ENCODE measurements around the gene PRKCH. TPM values are rescaled to one million over a fixed set of nuclear protein-coding genes. Genes with fewer than 3 reads are reported as not detected.

PRKCH gene
- total and polyA plus RNA-seq, 9 of the 15 experiments (the other 6 are each of a cell fraction or from before 2014, with no cell fraction given) = 0.61 to 4.4 (median 4.0) TPM

GRCh38 chr14:61477712-61478462, 156.5 kb downstream of the PRKCH start:
- Histone ChIP-seq H4K20me1 (replicated peaks; ENCODE audit: control insufficient read depth, insufficient read depth, low read length) (no peaks in the 10 kb centered on the region), H3K79me2 (ENCODE audit: control insufficient read depth, insufficient read depth, low read length) (no peaks in the 10 kb centered on the region), H2AFZ (ENCODE audit: low read depth, low read length) (no peak overlapping the region), H3K4me3 (no peak overlapping the region), H3K9me3 (replicated peaks; ENCODE audit: control insufficient read depth, insufficient read depth, low read depth, low read length) (no peaks in the 10 kb centered on the region), H3K4me2 (ENCODE audit: insufficient read depth, low read length) (no peak overlapping the region), H3K9ac (ENCODE audit: insufficient read depth in 1 of 2, low read depth in 2 of 2, low read length in 2 of 2) (no peak overlapping the region), H3K4me1 (replicated peaks in 1 of 2; ENCODE audit: control insufficient read depth in 2 of 2, insufficient read depth in 2 of 2, low read length in 2 of 2) (0 out of 5 replicates have a peak, but pooled peaks cover 0 to 3% of the 10 kb centered on the region in 2 experiments), H3K27me3 (ENCODE audit: control insufficient read depth in 2 of 2, insufficient read depth in 2 of 2, low read length in 2 of 2) (no peaks in the 10 kb centered on the region; a peak in 1 of 5 replicates), H3K9me1 (ENCODE audit: control insufficient read depth, insufficient read depth, low read length) (no peaks in the 10 kb centered on the region), H3K27ac (ENCODE audit: extremely low read depth, low read depth, low read length) (no peak overlapping the region), H3K36me3 (ENCODE audit: control insufficient read depth, insufficient read depth, low read length) (no peaks in the 10 kb centered on the region)
- intact Hi-C loops (cut with micrococcal nuclease) = loop anchor here (5.0 kb wide), 2 partner anchors 249 to 274 kb away; no protein-coding TSS in a partner anchor
- DNase-seq (ENCODE audit: extremely low read depth in 1 of 4, low spot score in 3 of 4) (no peak), FAIRE-seq (no peak), ATAC-seq (no peak)
- BruUV-seq (replicated peaks) = no TSS peak
- ChIA-PET CTCF (ENCODE audit: low intra/inter-chr PET ratio) (interaction anchor here (1.2 kb wide), 1 partner anchor 16 kb away, joined by 5 read pairs; no protein-coding TSS in a partner anchor), POLR2A (no interaction called here)
- TF ChIP-seq ZNF239 (CRISPR knock-in tag; IDR thresholded peaks at IDR 0.05) (no peak), CBFA2T3 (IDR thresholded peaks at IDR 0.05) (no peak), E2F3 (CRISPR knock-in tag; IDR thresholded peaks at IDR 0.05) (no peak), MXI1 (IDR thresholded peaks at IDR 0.05; ENCODE audit: low read depth, low read length) (no peak), ARID1B (IDR thresholded peaks at IDR 0.05) (no peak), BRF2 (IDR thresholded peaks at IDR 0.05; ENCODE audit: borderline replicate concordance, insufficient read depth, insufficient read length) (no peak), CCAR2 (IDR thresholded peaks at IDR 0.05; ENCODE audit: low read depth, low read length) (no peak), MCM5 (IDR thresholded peaks at IDR 0.05; ENCODE audit: low read depth) (no peak), ZNF232 (CRISPR knock-in tag; IDR thresholded peaks at IDR 0.05) (no peak), GABPA (tag; conservative IDR thresholded peaks at IDR 0.05; ENCODE audit: low read depth) (no peak), ZNF277 (CRISPR knock-in tag; IDR thresholded peaks at IDR 0.05; ENCODE audit: borderline replicate concordance) (no peak), FUS (optimal IDR thresholded peaks at IDR 0.05; ENCODE audit: low read depth, low read length) (no peak), ATF7 (IDR thresholded peaks at IDR 0.05) (no peak), TGIF2 (CRISPR knock-in tag; IDR thresholded peaks at IDR 0.05) (no peak)
- WGBS (ENCODE audit: insufficient coverage, low coverage, missing lambda C conversion rate) = 56% methylated on average over 8 of the region's 10 CpGs
- in situ Hi-C loops (cut with MboI) = no loop called here
